GM21786 (cell line): ENCODE measurements around the gene TBC1D5.
"Not testable (repeated sequence)": the region's sequence is repeated elsewhere in the genome, so short reads cannot be mapped to it uniquely, and the experiment has no call there.

Source experiments
- ATAC-seq: cut with Tn5 transposase; IDR thresholded peaks from one replicate; pipeline ENCODE4 v1.9.1; 2021; ENCODE audit not compliant: unreplicated experiment

TBC1D5 gene

DNA sequence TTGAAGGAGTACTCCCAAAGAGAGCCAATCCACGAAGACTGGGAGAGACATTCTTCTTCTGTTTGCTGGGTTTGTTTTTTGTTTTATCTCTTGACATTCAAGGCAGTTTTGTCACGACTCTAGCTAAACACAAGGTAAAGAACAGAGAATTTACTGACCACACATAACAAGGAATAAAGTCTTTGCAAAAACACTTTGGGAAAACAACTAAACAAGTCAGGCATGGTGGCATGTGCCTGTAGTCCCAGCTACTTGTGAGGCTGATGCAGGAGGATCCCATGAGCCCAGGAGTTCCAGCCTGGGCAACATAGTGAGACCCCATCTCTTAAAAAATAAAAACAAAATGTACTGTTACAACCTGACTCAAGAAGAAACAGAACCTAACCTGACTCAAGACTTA, 28.0 kb downstream of the TBC1D5 start:
- ATAC-seq, result no peak

DNA sequence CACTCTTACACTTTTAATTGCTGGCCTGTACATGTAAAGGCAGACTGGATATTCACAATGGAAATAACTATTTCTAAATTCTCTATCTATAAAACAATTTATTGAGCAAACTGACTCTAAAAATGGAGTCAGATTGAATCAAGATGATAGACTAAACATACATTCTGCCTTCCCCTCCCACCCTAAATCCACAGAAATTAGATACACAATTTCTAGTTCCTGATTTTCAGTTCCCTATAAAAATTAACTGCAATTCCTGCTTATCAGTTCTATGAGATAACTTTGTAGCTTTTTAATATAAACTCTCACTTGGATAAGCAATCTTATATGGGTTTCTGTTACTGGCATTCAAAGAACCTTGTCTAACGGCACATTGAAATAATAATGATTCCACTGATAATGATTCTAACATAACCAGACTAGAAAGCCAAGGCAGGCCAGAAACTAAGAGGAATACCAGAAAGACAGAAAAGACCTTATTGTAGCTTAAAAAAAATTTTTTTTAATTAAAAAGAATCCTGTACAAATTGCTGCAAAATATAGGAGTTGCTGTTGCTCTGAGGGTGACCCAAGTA, 33.1 kb downstream of the TBC1D5 start:
- no peak for ATAC-seq

DNA sequence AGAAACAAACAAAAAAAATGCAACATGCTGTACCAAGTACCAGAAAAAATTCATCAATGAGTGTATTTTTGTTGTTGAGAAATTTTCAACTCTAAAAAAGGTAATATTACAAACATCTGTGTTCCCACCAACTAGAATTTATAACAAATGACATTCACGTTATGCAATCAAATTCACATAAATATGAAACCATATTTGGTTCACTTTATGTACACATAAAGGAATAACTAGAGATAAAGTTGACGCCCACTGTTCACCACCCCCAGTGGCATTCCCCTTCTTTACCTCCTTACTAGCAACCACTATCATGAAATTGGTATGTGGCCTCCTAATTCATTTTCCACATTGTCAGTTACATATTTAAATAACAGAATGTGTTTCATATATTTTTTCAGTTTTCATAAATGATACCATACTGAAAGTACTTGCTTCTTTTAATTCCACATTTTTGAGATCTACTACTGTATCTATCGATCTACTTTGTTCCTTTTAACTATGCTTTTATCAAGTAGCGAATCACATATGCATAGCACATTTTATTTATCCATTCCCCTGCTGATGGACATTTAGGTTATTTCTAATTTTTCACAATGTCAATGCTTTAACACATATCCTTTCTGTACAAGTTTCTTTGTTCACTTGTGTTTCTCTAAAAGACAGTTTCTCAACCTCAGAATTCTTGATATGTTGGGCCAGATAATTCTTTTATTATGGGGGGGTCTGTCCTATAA, 34.5 kb downstream of the TBC1D5 start:
- no peak for ATAC-seq

DNA sequence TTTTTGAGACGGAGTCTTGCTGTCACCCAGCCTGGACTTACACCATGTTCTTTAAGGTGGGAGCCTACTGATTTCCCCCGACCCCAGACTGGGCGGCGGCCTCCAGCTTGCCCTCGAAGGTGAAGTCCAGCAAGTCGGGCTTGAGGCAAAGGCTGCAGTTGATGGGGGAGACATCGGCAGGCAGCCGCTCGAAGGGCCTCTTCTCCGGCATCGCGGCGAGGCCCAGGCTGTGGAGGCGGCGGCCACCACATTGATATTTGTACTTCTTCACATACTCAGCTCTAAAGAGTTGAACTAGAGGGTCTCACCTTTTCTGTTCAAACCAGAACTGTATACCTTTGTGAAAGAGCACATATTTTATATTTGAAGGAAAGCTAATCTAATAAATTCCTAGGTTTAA, 36.4 kb downstream of the TBC1D5 start:
- ATAC-seq, result not testable (repeated sequence)

DNA sequence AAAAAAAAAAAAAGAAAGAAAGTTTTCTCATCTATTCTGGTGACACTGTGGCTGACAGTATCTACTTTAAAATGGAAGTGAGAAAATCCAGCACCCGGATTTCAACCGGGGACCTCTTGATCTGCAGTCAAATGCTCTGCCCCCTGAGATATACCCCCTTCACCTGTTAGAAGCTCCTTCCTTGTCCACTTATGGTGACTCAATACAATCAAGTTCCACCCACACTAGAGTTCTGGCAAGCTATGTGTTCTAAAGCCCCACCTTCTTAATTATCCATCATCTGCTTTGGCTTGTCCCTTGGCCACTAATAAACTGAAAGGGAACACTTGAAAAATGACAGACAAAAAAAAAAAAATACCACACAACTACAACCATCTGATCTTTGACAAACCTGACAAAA, 42.6 kb downstream of the TBC1D5 start:
- ATAC-seq, result not testable (repeated sequence)

DNA sequence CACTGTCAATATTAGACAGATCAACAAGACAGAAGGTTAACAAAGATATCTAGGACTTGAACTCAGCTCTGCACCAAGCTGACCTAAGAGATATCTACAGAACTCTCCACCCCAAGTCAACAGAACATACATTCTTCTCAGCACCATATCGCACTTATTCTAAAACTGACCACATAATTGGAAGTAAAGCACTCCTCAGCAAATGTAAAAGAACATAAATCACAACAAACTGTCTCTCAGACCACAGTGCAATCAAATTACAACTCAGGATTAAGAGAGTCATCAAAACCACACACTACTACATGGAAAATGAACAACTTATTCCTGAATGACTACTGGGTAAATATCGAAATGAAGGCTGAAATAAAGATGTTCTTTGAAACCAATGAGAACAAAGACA, 46.8 kb downstream of the TBC1D5 start:
- not testable (repeated sequence) for ATAC-seq

DNA sequence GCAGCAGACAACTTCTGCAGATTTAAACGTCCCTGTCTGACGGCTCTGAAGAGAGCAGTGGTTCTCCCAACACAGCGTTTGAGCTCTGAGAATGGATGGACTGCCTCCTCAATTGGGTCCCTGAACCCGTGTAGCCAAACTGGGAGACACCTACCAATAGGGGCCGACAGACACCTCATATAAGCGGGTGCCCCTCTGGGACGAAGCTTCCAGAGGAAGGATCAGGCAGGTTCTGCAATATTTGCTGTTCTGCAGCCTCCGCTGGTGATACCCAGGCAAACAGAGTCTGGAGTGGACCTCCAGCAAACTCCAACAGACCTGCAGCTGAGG, 48.8 kb downstream of the TBC1D5 start:
- not testable (repeated sequence) for ATAC-seq

DNA sequence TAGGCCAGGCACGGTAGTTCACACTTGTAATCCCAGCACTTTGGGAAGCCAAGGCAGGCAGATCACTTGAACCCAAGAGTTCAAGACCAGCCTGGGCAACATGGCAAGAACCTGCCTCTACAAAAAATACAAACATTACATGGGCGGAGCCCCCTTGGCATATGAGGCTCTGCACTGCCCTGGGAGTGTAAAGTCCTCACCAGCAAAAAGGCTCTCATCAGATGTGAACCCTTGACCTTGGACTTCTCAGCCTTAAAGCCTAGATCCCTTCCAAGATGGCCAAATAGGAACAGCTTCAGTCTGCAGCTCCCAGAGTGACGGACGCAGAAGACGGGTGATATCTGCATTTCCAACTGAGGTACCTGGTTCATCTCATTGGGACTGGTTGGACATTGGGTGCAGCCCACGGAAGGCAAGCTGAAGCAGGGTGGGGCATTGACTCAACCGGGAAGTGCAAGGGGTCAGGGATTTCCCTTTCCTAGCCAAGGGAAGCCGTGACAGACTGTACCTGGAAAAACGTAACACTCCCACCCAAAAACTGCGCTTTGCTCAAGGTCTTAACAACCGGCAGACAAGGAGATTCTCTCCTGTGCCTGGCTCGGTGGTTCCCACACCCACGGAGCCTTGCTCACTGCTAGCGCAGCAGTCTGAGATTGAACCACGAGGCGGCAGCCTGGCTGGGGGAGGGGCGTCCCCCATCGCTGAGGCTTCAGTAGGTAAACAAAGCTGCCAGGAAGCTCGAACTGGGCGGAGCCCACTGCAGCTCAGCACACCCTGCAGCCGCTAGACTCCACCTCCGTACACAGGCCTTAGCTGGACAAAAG, 49.4 kb downstream of the TBC1D5 start:
- not testable (repeated sequence) for ATAC-seq

DNA sequence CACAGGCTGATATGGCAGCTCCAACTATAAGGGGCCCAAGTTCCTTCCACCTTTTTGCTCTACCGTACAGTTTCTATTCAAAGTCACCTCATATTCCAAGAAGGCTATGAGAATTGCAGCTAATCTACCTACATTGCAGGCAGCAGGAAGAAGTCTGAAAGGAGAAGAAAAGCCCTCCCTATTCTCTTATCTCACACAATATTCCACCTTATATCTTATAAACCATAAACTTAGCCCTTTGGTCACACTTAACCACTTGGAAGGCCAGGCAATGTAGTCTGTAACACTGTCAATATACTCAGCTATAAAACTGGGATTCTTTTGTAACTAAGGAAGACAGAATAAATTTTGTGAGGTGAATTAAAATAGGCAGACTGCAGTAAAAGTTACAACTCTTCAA, 54.9 kb downstream of the TBC1D5 start:
- ATAC-seq, result no peak

DNA sequence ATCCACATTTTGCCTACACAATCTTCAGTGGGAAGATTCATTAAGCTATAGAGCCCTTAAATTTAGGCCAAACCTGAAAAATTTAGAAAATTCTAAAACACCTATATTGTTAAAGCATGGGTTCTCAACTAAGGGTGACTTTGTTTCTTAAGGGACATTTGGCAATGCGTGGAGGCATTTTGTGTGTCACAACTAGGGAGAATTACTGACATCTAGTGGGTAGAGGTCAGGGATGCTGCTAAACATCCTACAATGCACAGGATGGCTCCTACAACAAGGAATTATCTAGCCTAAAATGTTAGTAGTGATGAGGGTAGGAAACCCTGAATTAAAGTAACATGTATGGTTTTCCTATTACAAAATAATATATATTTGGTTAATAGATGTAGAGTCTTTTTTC, 55.8 kb downstream of the TBC1D5 start:
- ATAC-seq, result no peak

DNA sequence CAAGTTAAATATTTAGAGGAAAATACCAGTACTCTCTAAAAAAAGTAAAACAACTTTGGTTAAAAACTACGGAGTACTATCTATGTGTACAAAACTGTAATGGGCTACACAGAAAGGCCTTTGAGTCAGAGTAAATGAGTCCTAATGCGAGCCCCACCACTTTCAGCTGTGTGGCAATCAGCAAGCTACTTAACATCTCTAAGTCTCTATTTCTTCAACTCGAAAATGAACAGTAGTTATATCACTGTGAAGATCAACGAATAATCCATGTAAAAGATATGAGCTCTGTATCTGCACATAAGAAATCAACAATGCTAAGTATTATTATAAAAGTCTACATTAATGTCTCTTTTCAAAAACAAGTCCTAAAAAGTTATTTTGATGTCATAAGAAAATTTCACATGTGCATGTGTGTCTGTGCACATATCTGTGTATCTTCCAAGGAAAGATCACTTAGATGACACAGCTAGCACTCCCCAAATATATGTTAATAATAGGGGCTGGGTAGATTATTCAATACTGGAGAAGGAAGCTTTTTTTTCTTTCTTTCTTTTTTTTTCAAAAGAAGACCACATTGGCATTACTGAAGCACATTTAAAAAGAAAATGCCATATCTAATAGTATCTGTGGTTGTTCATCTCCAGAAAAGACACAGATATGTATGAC, 58.8 kb downstream of the TBC1D5 start:
- ATAC-seq, result no peak

DNA sequence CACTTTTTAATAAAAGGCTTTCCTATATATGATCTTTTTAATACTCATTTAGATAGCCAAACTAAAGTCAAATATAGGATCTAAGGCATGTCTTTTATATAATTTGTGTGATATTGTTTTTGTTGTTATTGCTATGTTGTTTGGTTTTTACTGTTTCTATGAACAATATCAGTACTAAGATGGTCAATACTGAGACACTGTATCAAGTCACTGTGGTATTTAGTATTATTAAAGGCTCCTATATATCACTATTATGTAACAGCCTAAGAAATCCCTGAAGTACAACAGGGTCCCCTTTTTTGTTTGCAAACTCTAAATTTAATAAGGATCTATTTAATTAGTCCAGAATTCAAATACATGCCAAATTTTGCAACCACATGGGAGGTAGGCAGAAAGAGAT, 61.9 kb downstream of the TBC1D5 start:
- ATAC-seq, result no peak

DNA sequence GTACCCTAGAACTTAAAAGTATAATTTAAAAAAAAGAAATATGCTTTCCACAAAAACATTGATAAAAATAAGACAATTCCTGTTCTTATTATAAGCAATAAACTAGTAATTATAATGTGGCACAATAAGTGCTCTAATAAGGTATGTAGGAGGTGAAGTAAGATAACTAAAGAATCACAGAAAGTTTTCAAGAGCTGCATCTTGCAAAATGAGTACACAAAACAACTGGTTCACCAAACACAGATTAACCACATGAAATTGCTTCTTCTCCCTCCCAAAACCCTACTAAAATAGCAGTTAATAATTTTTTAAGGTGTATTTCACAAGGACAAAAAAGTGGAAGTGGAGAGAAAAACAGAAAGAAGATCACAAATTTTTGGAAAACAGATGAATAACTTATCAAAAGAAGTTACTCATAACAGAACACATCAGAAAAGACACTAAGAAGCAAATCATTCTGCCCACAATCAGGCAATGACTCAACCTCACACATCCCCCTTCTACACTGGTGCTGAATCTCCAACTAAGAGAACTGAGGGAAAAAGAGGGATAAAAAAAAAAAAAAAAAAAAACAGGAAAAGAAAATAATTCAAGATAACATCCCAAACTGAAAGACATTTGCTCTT, 64.2 kb downstream of the TBC1D5 start:
- ATAC-seq, result no peak

DNA sequence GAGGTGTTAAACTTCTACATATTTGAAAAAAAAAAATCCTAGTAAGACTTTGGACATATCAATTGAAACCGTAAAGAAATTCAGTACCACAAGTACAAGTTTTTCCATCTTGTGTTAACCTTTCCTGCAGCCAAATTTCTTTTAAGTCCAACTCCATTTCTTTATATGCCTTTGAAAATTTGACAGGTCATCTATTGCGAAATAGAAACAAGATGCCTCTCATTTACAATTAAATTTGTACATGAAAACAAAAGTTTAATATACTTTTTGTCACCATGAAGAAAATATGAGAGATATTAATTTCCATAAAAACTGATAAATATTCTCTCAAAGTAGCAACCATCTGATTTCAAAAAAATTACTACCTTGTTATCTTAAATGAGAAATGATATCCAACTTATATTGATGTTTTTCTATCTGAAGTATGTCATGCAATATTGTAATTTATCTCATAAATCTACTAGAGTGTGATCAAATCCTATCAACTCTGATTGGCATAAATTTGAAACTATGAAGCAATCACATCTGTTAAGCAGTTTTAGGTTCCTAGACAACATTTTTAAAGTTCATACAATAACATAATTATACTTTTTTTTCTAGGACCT, 68.2 kb downstream of the TBC1D5 start:
- no peak for ATAC-seq

DNA sequence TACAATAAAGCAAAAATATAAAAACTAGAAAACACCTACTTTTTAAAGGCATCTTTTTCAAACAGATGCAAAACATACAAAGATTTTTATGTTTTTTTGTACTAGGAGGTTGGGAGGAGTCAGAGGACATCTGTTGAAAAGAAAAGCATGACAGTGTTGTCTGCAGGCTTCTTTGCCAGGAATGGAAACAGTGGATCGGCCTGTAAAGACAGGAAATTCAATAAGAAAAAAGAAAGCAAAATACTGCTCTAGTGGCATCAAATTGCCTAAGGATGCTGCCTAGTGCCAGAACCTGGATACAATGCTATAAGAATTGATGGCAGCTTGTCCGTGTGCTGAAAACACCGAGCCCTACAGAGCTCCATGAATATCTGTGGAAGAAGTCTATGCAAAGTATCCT, 69.9 kb downstream of the TBC1D5 start:
- ATAC-seq, result no peak

DNA sequence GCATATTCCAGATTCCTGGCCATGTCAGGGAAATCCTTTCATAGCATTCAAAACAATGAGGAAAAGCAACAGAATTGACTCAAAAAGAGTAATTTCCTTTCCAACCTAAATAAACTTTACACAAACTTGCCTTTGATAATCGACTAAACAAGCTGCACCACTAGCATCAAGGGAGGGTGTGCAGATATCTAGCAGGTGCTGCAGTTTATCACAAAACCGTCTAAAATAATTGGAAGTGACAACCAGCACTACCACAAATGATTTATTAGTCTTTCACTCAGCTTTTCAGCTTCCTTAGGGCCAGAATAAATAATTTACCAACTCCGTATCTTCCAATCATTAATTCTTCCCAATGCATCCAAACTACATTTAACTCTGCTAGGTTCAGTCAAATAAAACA, 71.7 kb downstream of the TBC1D5 start:
- no peak for ATAC-seq

DNA sequence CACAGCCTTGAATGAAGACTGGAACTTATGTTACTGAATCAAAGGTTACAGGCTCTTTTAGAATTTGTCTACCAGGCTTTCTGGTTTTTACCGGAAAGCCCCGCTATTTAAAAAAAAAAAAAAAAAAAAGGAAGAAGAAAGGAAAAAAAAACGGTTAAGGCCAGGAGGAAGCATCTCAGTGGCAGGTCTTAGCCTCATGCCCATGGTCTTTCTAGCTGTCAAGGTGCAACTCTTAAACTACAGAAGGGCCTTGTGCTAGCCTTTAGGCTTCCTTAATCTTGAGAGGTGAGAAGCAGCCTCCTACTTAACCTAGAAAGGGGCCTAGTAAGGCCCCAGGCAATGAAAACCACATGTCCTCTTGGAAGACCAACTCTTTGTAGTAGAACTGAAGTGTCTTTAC, 77.5 kb downstream of the TBC1D5 start:
- no peak for ATAC-seq

DNA sequence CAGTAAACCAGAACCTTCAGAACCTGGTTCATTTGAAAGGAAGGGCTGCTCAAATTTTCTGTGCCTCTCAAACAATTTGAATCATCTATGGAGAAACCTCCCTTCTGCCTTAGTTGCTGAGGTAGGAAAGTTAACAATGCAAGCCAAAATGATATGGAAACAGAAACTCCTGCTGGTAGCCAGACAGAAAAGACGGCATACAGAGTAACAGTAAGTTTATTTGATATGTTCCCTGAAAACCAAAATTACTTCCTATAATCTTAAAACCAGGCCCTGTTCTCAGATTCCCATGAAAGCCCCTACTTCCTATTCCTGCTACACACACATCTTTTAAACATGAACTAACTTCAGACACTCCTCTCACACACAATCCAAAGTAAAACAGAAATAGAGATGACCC, 86.2 kb downstream of the TBC1D5 start:
- ATAC-seq, result no peak

DNA sequence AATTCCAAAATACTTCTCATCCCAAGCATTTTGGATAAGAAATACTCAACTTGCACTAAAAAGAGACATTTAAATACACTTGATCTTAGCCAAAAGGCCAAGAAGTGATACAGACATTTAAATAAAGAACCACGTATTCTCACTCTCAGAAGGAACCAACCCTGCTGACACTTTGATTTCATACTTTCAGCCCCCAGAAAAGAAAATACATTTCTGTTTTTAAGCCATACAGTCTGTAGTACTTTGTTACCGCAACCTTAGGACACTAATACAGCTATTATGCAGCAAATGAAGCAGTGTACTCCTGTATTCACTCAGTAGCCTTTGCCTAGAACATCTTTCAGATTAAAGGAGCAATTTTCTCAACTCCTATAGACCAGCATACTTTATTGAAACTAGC, 86.7 kb downstream of the TBC1D5 start:
- ATAC-seq, result peak; percentile 81

DNA sequence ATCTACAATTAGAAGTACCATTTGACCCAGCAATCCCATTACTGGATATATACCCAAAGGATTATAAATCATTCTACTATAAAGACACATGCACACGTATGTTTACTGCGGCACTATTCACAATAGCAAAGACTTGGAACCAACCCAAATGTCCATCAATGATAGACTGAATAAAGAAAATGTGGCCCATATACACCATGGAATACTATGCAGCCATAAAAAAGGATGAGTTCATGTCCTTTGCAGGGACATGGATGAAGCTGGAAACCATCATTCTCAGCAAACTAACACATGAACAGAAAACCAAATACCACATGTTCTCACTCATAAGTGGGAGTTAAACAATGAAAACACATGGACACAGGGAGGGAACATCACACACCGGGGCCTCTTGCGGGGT, 92.7 kb downstream of the TBC1D5 start:
- not testable (repeated sequence) for ATAC-seq
